COLO829 (cell line): ENCODE results near the gene RFC5.
"Not testable (repeated sequence)": the region's sequence is repeated elsewhere in the genome, so short reads cannot be mapped to it uniquely, and the experiment has no call there.

Experiments used
- DNase-seq: peaks from one replicate; pipeline ENCODE4 v3.0.0; 2012; ENCODE audit warnings: low spot score

The RFC5 gene

GRCh38 chr12:118015306-118015705 lies 1.2 kb upstream of the RFC5 start:
- no peak for DNase-seq

- no peak for DNase-seq
Measured at GRCh38 chr12:118015944-118016343, 559 bp upstream of the RFC5 start.

GRCh38 chr12:118017926-118018325 lies 1.4 kb downstream of the RFC5 start:
- no peak for DNase-seq

GRCh38 chr12:118020036-118020435 lies 3.5 kb downstream of the RFC5 start:
- DNase-seq = no peak

- not testable (repeated sequence) for DNase-seq
Measured at GRCh38 chr12:118022097-118022727, 5.7 kb downstream of the RFC5 start.

GRCh38 chr12:118022728-118023109 lies 6.2 kb downstream of the RFC5 start:
- no peak for DNase-seq

GRCh38 chr12:118023301-118023860 lies 6.9 kb downstream of the RFC5 start:
- no peak for DNase-seq

- DNase-seq = no peak
Measured at GRCh38 chr12:118025168-118025567, 8.7 kb downstream of the RFC5 start.

GRCh38 chr12:118029166-118029565 lies 12.7 kb downstream of the RFC5 start:
- DNase-seq = no peak

- DNase-seq = no peak
Measured at GRCh38 chr12:118032188-118032587, 15.7 kb downstream of the RFC5 start.

GRCh38 chr12:118033323-118033722 lies 16.8 kb downstream of the RFC5 start:
- DNase-seq = no peak

- DNase-seq = no peak
Measured at GRCh38 chr12:118033902-118034301, 17.4 kb downstream of the RFC5 start.

GRCh38 chr12:118034429-118035189 lies 18.1 kb downstream of the RFC5 start:
- no peak for DNase-seq

GRCh38 chr12:118035190-118036041 lies 18.9 kb downstream of the RFC5 start:
- DNase-seq = no peak

GRCh38 chr12:118036672-118037411 lies 20.3 kb downstream of the RFC5 start:
- DNase-seq = no peak

GRCh38 chr12:118038137-118038536 lies 21.6 kb downstream of the RFC5 start:
- no peak for DNase-seq

GRCh38 chr12:118042091-118042490 lies 25.6 kb downstream of the RFC5 start:
- DNase-seq = no peak

- DNase-seq = no peak
Measured at GRCh38 chr12:118044075-118044474, 27.6 kb downstream of the RFC5 start.

GRCh38 chr12:118044577-118044976 lies 28.1 kb downstream of the RFC5 start:
- DNase-seq = no peak

- DNase-seq = no peak
Measured at GRCh38 chr12:118046430-118046829, 29.9 kb downstream of the RFC5 start.

GRCh38 chr12:118050972-118051910 lies 34.7 kb downstream of the RFC5 start:
- DNase-seq = no peak
